SK-N-SH treated with all-trans-retinoic acid at 6 μM for 48 hours (cell line): Measurements from ENCODE around the gene DLX5.

Source experiments
- ATAC-seq: fragments of 200-7000 bp; cut with Tn5 transposase; 3 replicates; pipeline ENCODE4 v1.9.1; 2020; ENCODE audit warnings: mild to moderate bottlenecking, moderate library complexity
- ARNTL ChIP-seq: fragments of 450-650 bp; formaldehyde crosslinking; IDR thresholded peaks from 2 replicates; pipeline ENCODE4 v1.5.0; 2020; ENCODE audit warnings: low read depth, mild to moderate bottlenecking, moderate library complexity, borderline replicate concordance
- BACH2 ChIP-seq: fragments of 250-450 bp; sonication (Bioruptor Pico); IDR thresholded peaks from 2 replicates; pipeline ENCODE4 v1.9.0; 2021; ENCODE audit warnings: mild to moderate bottlenecking, borderline replicate concordance
- CREB5 ChIP-seq: fragments of 250-450 bp; sonication (Bioruptor Pico); IDR thresholded peaks from 2 replicates; pipeline ENCODE4 v1.5.1; 2020; ENCODE audit warnings: low read depth, mild to moderate bottlenecking, moderate library complexity
- ESRRG ChIP-seq: fragments of 250-450 bp; sonication (Bioruptor Pico); IDR thresholded peaks from 2 replicates; pipeline ENCODE4 v1.6.1; 2021; ENCODE audit warnings: mild to moderate bottlenecking
- GLIS3 ChIP-seq: fragments of 250-450 bp; sonication (Bioruptor Pico); IDR thresholded peaks from 2 replicates; pipeline ENCODE4 v1.5.0; 2020; ENCODE audit warnings: mild to moderate bottlenecking, moderate library complexity
- ISL1 ChIP-seq: fragments of 250-450 bp; sonication (Bioruptor Pico); IDR thresholded peaks from 2 replicates; pipeline ENCODE4 v2.1.2; 2022; ENCODE audit warnings: mild to moderate bottlenecking, moderate library complexity
- OSR1 ChIP-seq: fragments of 250-450 bp; sonication (Bioruptor Pico); IDR thresholded peaks from 2 replicates; pipeline ENCODE4 v1.8.0; 2022; ENCODE audit warnings: moderate library complexity, mild to moderate bottlenecking, inconsistent platforms
- PPARA ChIP-seq: fragments of 250-450 bp; sonication (Bioruptor Pico); IDR thresholded peaks from 2 replicates; pipeline ENCODE4 v1.5.0; 2020; ENCODE audit warnings: mild to moderate bottlenecking, borderline replicate concordance
- RARB ChIP-seq: fragments of 250-450 bp; sonication (Bioruptor Pico); IDR thresholded peaks from 2 replicates; pipeline ENCODE4 v1.8.0; 2021; ENCODE audit warnings: mild to moderate bottlenecking, moderate library complexity
- SNAI2 ChIP-seq: fragments of 250-450 bp; sonication (Bioruptor Pico); IDR thresholded peaks from 2 replicates; pipeline ENCODE4 v1.5.0; 2020; ENCODE audit warnings: mild to moderate bottlenecking, moderate library complexity
- TCF4 ChIP-seq: fragments of 250-450 bp; sonication (Bioruptor Pico); IDR thresholded peaks from 2 replicates; pipeline ENCODE4 v1.8.0; 2021; ENCODE audit warnings: mild to moderate bottlenecking, moderate library complexity, borderline replicate concordance
- TOX ChIP-seq: fragments of 250-450 bp; sonication (Bioruptor Pico); IDR thresholded peaks from 2 replicates; pipeline ENCODE4 v1.8.0; 2021; ENCODE audit warnings: mild to moderate bottlenecking, moderate library complexity, borderline replicate concordance
- ZC3H10 ChIP-seq: fragments of 250-450 bp; sonication (Bioruptor Pico); IDR thresholded peaks from 2 replicates; pipeline ENCODE4 v1.5.1; 2021; ENCODE audit warnings: mild to moderate bottlenecking, moderate library complexity
- ZFP3 ChIP-seq: fragments of 250-450 bp; sonication (Bioruptor Pico); IDR thresholded peaks from 2 replicates; pipeline ENCODE4 v1.5.0; 2020; ENCODE audit warnings: mild to moderate bottlenecking, moderate library complexity
- ZFP30 ChIP-seq: fragments of 450-650 bp; formaldehyde crosslinking; IDR thresholded peaks from 2 replicates; pipeline ENCODE4 v1.5.0; 2022; ENCODE audit warnings: mild to moderate bottlenecking, moderate library complexity
- ZNF565 ChIP-seq: fragments of 450-650 bp; formaldehyde crosslinking; conservative IDR thresholded peaks from 2 replicates; pipeline ENCODE4 v1.5.0; 2020; ENCODE audit warnings: low read depth, mild to moderate bottlenecking, moderate library complexity
- ZNF70 ChIP-seq: fragments of 450-650 bp; formaldehyde crosslinking; IDR thresholded peaks from 2 replicates; pipeline ENCODE4 v1.5.0; 2020; ENCODE audit warnings: mild to moderate bottlenecking, moderate library complexity
- ZNF8 ChIP-seq: fragments of 450-650 bp; formaldehyde crosslinking; IDR thresholded peaks from 2 replicates; pipeline ENCODE4 v1.5.0; 2020; ENCODE audit warnings: mild to moderate bottlenecking, moderate library complexity
- TF ChIP-seq, protein P1 (sequence below): fragments of 250-450 bp; sonication (Bioruptor Pico); IDR thresholded peaks from 2 replicates; pipeline ENCODE4 v1.5.0; 2020; ENCODE audit warnings: mild to moderate bottlenecking, moderate library complexity
- TF ChIP-seq, protein P2 (sequence below): fragments of 250-450 bp; sonication (Bioruptor Pico); IDR thresholded peaks from 2 replicates; pipeline ENCODE4 v1.8.0; 2021; ENCODE audit warnings: low read depth, mild to moderate bottlenecking, moderate library complexity, borderline replicate concordance
- TF ChIP-seq, protein P3 (sequence below): fragments of 250-450 bp; sonication (Bioruptor Pico); IDR thresholded peaks from 2 replicates; pipeline ENCODE4 v1.5.1; 2021; ENCODE audit warnings: mild to moderate bottlenecking, moderate library complexity

DLX5 gene

GRCh38 chr7:97002555-97003261 is 21.9 kb downstream of the DLX5 start:
- TF ChIP-seq ZFP3: no peak
- no peak for TF ChIP-seq ESRRG (CRISPR knock-in tag)
- TF ChIP-seq TOX: no peak
- TF ChIP-seq ZC3H10 (CRISPR knock-in tag): no peak
- TF ChIP-seq, protein P1, sequence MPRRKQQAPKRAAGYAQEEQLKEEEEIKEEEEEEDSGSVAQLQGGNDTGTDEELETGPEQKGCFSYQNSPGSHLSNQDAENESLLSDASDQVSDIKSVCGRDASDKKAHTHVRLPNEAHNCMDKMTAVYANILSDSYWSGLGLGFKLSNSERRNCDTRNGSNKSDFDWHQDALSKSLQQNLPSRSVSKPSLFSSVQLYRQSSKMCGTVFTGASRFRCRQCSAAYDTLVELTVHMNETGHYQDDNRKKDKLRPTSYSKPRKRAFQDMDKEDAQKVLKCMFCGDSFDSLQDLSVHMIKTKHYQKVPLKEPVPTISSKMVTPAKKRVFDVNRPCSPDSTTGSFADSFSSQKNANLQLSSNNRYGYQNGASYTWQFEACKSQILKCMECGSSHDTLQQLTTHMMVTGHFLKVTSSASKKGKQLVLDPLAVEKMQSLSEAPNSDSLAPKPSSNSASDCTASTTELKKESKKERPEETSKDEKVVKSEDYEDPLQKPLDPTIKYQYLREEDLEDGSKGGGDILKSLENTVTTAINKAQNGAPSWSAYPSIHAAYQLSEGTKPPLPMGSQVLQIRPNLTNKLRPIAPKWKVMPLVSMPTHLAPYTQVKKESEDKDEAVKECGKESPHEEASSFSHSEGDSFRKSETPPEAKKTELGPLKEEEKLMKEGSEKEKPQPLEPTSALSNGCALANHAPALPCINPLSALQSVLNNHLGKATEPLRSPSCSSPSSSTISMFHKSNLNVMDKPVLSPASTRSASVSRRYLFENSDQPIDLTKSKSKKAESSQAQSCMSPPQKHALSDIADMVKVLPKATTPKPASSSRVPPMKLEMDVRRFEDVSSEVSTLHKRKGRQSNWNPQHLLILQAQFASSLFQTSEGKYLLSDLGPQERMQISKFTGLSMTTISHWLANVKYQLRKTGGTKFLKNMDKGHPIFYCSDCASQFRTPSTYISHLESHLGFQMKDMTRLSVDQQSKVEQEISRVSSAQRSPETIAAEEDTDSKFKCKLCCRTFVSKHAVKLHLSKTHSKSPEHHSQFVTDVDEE (CRISPR knock-in tag): no peak
- no peak for TF ChIP-seq ZNF565 (CRISPR knock-in tag)
- no peak for TF ChIP-seq RARB (CRISPR knock-in tag)
- TF ChIP-seq, protein P2, sequence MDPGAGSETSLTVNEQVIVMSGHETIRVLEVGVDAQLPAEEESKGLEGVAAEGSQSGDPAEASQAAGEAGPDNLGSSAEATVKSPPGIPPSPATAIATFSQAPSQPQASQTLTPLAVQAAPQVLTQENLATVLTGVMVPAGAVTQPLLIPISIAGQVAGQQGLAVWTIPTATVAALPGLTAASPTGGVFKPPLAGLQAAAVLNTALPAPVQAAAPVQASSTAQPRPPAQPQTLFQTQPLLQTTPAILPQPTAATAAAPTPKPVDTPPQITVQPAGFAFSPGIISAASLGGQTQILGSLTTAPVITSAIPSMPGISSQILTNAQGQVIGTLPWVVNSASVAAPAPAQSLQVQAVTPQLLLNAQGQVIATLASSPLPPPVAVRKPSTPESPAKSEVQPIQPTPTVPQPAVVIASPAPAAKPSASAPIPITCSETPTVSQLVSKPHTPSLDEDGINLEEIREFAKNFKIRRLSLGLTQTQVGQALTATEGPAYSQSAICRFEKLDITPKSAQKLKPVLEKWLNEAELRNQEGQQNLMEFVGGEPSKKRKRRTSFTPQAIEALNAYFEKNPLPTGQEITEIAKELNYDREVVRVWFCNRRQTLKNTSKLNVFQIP (CRISPR knock-in tag): no peak
- TF ChIP-seq SNAI2 (CRISPR knock-in tag): no peak
- TF ChIP-seq GLIS3 (CRISPR knock-in tag): no peak
- no peak for TF ChIP-seq ARNTL (CRISPR knock-in tag)
- TF ChIP-seq PPARA (CRISPR knock-in tag): no peak
- no peak for TF ChIP-seq BACH2 (CRISPR knock-in tag)
- TF ChIP-seq ISL1 (CRISPR knock-in tag): no peak
- TF ChIP-seq, all 23 proteins: peak for 0
- no peak for ATAC-seq

DNA sequence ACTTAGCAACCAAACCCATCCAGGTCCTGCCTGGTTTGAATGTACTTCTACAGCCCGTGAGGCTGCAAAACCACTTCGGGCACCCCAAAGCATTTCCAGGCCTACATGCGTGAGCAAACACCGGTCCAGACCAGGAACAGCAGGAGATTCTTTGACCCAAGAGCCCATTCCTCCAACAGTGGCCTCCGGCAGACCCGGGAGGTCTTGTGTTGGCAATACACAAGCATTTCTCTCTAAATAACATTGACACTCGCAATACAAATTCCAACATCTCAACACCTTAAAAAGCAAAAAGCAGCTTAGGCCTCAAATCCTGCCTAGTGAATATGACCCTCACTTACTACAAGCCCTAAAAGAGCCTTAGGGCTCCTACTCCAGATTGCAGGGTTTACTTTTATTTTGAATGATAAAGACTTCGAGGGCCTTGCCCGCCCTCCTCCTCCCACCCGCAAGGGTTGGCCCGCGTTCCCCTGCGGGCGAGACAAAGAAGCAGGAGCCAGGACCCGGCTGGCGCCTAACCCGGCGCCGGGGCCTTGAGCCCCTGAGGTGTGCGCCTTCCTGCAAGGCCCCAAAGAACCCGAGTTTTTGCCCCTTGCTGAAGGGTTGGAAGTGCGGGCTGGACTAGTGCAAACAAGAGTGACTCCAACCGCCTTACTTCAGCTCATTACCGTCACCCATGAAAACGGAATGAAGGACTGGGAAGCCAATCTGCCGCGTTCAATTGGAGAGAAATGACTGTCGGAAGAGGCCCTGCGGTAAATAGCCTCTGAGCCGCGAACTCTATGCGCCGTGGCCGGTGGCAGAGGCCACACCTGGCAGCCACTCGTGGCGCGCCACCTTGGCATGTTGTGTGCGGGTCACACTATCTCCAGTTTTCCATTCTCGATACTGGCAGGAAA is 22.7 kb downstream of the DLX5 start:
- TF ChIP-seq RARB (CRISPR knock-in tag) (no peak), ZFP3 (no peak), CREB5 (CRISPR knock-in tag) (no peak), ZFP30 (CRISPR knock-in tag) (no peak), GLIS3 (CRISPR knock-in tag) (no peak), ZNF565 (CRISPR knock-in tag) (no peak), ZNF70 (no peak), ARNTL (CRISPR knock-in tag) (no peak), BACH2 (CRISPR knock-in tag) (no peak), ZNF8 (CRISPR knock-in tag) (no peak), ZC3H10 (CRISPR knock-in tag) (no peak), TCF4 (CRISPR knock-in tag) (no peak), OSR1 (CRISPR knock-in tag) (no peak), ESRRG (CRISPR knock-in tag) (no peak)
- TF ChIP-seq, protein P3, sequence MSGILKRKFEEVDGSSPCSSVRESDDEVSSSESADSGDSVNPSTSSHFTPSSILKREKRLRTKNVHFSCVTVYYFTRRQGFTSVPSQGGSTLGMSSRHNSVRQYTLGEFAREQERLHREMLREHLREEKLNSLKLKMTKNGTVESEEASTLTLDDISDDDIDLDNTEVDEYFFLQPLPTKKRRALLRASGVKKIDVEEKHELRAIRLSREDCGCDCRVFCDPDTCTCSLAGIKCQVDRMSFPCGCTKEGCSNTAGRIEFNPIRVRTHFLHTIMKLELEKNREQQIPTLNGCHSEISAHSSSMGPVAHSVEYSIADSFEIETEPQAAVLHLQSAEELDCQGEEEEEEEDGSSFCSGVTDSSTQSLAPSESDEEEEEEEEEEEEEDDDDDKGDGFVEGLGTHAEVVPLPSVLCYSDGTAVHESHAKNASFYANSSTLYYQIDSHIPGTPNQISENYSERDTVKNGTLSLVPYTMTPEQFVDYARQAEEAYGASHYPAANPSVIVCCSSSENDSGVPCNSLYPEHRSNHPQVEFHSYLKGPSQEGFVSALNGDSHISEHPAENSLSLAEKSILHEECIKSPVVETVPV (CRISPR knock-in tag): no peak
- TF ChIP-seq, protein P2 (CRISPR knock-in tag): no peak
- TF ChIP-seq, all 23 proteins: peak for 0

More for the DNA sequence above, 22.7 kb downstream of the DLX5 start:
- ATAC-seq: no peak
